HAP-1 (cell line): ENCODE measurements around the gene ZDHHC12.

Experiments used
- DNase-seq, 2 experiments: peaks; one replicate each; pipeline ENCODE4 v3.0.0-alpha.2; 2016 to 2020; ENCODE audit warnings: low spot score in 2 of 2
- H3K27me3 ChIP-seq: fragments of 250-450 bp; sonication (Bioruptor Pico); 2 replicates; pipeline ENCODE4 v1.5.1; 2020; ENCODE audit warnings: low read depth, mild to moderate bottlenecking, moderate library complexity
- H3K36me3 ChIP-seq: fragments of 250-450 bp; sonication (Bioruptor Pico); replicated peaks from 2 replicates; pipeline ENCODE4 v1.5.1; 2020; ENCODE audit warnings: mild to moderate bottlenecking
- H3K4me1 ChIP-seq: fragments of 250-450 bp; sonication (Bioruptor Pico); 2 replicates; pipeline ENCODE4 v1.5.1; 2020; ENCODE audit warnings: mild to moderate bottlenecking
- H3K4me3 ChIP-seq: fragments of 250-450 bp; sonication (Bioruptor Pico); 2 replicates; pipeline ENCODE4 v1.5.1; 2020; ENCODE audit warnings: mild to moderate bottlenecking, moderate library complexity
- H3K9me3 ChIP-seq: fragments of 250-450 bp; sonication (Bioruptor Pico); 2 replicates; pipeline ENCODE4 v1.5.1; 2020; ENCODE audit warnings: mild to moderate bottlenecking, moderate library complexity
- in situ Hi-C: fragments of 300-500 bp; cut with MboI; formaldehyde crosslinking; loops from 3 replicates; pipeline ENCODE4 v1.14.3; 2020; ENCODE audit warnings: low sequenced_read_pairs, inconsistent platforms, mixed read lengths

Gene ZDHHC12

DNA sequence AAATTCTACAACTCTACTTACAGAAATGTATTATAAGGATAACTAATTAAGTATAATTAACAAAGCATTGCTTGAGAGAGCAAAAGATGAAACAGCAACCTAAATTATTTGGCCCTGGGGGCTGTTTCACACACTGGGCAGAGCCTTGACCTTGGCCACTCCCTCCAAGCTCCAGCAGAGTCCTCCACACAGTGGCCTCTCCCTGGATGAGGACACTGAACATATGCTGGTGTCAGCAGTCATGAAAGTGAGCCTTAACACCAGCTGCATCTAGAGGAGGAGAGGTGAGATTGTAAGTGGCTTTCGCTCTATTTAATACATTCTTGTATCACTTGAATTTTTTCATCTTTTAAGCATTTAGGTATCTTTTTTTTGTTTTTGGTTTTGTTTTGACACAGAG is 23.3 kb upstream of the ZDHHC12 start:
- Histone ChIP-seq H3K36me3 (0 out of 2 replicates have a peak, but pooled peaks cover 3% of the 10 kb centered on the region), H3K27me3 (no peaks in the 10 kb centered on the region), H3K4me3 (no peak overlapping the region), H3K9me3 (no peaks in the 10 kb centered on the region), H3K4me1 (no peaks in the 10 kb centered on the region)
- no peak for DNase-seq
- in situ Hi-C loops: no loop called here

GRCh38 chr9:128743421-128743820 is 19.5 kb upstream of the ZDHHC12 start:
- no peaks in the 10 kb centered on the region for H3K4me1 ChIP-seq
- no peaks in the 10 kb centered on the region for H3K9me3 ChIP-seq
- no peaks in the 10 kb centered on the region; the same call in 1 of the 2 replicates for H3K36me3 ChIP-seq
- no peak for DNase-seq
- H3K4me3 ChIP-seq: no peak overlapping the region
- no peaks in the 10 kb centered on the region for H3K27me3 ChIP-seq
- in situ Hi-C loops: no loop called here

GRCh38 chr9:128742401-128742800 is 18.5 kb upstream of the ZDHHC12 start:
- Histone ChIP-seq H3K4me3 (no peak overlapping the region), H3K9me3 (no peaks in the 10 kb centered on the region), H3K36me3 (no peaks in the 10 kb centered on the region; the same call in 1 of the 2 replicates), H3K27me3 (no peaks in the 10 kb centered on the region), H3K4me1 (no peaks in the 10 kb centered on the region)
- in situ Hi-C loops: no loop called here
- no peak for DNase-seq

DNA sequence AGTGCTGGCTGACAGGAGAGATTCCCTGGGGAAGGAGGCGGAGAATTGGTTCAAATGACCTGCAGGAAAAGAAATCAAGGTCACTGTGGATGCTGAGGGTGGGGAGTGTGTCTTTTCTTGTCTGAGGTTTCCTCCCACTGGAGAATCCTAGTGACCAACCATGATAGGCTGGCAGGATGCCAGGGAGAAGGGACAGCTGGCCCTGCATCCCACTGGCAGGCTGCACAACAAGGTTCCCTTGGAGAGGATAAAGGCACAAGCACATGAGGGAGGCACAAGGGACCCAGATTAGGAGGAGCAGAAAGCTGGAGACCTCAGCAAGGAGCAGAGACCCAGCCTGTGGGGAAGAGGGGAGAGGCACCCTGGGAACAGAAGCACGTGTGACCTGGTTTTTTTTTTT is 11.4 kb upstream of the ZDHHC12 start:
- Histone ChIP-seq H3K9me3 (no peaks in the 10 kb centered on the region), H3K4me3 (no peak overlapping the region), H3K27me3 (no peaks in the 10 kb centered on the region), H3K36me3 (no peaks in the 10 kb centered on the region; the same call in 1 of the 2 replicates), H3K4me1 (no peaks in the 10 kb centered on the region)
- no peak for DNase-seq
- in situ Hi-C loops: loop anchor here (10.0 kb wide), 1 partner anchor 79 kb away; the partner anchor contains the start of gene ENDOG

DNA sequence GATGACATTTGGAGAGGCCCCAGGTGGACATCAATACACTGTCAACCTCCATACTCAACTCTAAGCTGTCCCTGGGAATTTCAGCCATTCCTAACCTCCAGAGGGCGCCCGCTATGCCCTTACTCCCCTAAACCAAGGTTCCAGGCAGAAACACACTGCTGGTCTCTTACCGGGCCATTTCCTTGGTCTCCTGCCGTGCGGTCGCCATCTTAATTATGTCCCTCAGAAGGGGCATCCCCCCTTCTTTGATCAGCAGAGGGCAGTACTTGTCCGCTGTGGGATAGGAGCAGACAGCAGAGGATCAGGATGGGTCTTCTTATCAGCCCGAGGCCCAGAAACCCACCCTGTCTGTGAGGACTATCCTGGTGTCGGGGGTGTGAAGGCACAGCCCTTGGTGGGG is 9.3 kb upstream of the ZDHHC12 start:
- H3K9me3 ChIP-seq: no peaks in the 10 kb centered on the region
- H3K4me1 ChIP-seq: no peaks in the 10 kb centered on the region
- in situ Hi-C loops: loop anchor here (5.0 to 10.0 kb wide), 2 partner anchors 82 to 194 kb away; partner anchors contain the start of gene ENDOG
- no peak overlapping the region for H3K4me3 ChIP-seq
- H3K36me3 ChIP-seq: no peaks in the 10 kb centered on the region; the same call in 1 of the 2 replicates
- no peaks in the 10 kb centered on the region for H3K27me3 ChIP-seq
- peak; percentile 91 to 93 for DNase-seq

DNA sequence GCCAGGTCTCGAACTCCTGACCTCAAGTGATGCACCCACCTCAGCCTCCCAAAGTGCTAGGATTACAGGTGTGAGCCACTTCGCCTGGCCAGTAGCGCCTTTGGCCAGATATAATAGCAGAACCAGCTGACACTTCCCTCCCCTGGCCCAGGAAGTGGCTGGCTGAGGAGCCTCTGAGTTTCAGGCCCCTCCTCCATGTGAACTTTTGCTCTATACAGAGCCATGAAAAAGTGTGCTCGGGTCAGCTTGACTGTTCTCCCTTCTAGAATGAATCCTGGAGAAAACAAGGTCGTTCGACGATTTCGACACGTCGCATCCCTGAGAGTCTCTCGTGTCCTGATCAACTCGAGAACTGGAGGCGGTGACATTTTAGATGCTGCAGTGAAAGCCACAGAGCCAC is 8.6 kb upstream of the ZDHHC12 start:
- H3K9me3 ChIP-seq: no peaks in the 10 kb centered on the region
- no peaks in the 10 kb centered on the region for H3K27me3 ChIP-seq
- no peak overlapping the region for H3K4me3 ChIP-seq
- no peak for DNase-seq
- no peaks in the 10 kb centered on the region; the same call in 1 of the 2 replicates for H3K36me3 ChIP-seq
- no peaks in the 10 kb centered on the region for H3K4me1 ChIP-seq
- in situ Hi-C loops: loop anchor here (5.0 to 10.0 kb wide), 2 partner anchors 82 to 195 kb away; partner anchors contain the start of gene ENDOG

DNA sequence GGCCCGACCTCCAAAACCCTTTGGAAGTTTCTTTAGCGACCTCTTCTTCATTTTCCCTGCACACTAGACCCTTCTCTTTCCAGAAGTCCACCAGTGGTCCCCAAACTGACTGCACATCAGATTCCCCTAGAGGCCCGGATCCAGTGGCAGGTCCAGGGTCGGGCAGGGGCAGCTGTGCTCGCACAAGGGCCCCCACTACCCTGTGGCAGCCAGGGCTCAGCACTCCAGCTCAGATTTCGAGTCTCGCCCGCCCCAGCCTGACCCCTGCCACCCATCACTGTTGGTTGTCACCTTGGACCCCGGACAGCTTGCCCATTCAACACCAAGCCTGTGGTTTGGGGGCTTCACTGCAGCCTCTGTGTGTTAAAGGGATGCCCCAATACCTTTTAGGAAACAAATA is 7.8 kb upstream of the ZDHHC12 start:
- no peak for DNase-seq
- H3K36me3 ChIP-seq: no peaks in the 10 kb centered on the region; the same call in 1 of the 2 replicates
- H3K4me1 ChIP-seq: no peaks in the 10 kb centered on the region
- no peaks in the 10 kb centered on the region for H3K9me3 ChIP-seq
- in situ Hi-C loops: loop anchor here (5.0 to 10.0 kb wide), 2 partner anchors 83 to 196 kb away; partner anchors contain the start of gene ENDOG
- no peaks in the 10 kb centered on the region for H3K27me3 ChIP-seq
- H3K4me3 ChIP-seq: no peak overlapping the region

DNA sequence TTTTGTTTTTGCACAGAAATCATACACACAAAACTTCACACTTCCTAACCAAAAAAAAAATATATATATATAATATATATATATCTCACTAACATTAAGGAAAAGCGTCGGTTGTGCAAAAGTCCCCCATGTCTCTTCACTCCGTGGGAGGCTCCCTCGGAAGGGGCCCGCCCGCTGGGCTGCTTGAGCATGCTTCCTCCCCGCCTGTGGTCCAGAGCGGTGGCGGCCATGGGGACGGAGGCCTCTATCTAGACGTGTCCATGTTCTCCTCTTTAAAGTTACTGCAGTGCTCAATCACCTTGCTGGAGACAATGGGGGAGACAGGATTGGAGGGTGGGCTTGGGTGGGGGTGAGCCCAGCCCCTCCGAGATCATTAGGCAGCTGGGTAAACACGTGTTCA is 7.2 kb upstream of the ZDHHC12 start:
- Histone ChIP-seq H3K4me1 (no peaks in the 10 kb centered on the region), H3K27me3 (no peaks in the 10 kb centered on the region), H3K4me3 (no peak overlapping the region), H3K36me3 (no peaks in the 10 kb centered on the region; the same call in 1 of the 2 replicates), H3K9me3 (no peaks in the 10 kb centered on the region)
- in situ Hi-C loops: loop anchor here (5.0 to 10.0 kb wide), 2 partner anchors 84 to 196 kb away; partner anchors contain the start of gene ENDOG
- DNase-seq: no peak

- DNase-seq: no peak
- H3K4me1 ChIP-seq: no peaks in the 10 kb centered on the region
- in situ Hi-C loops: loop anchor here (5.0 to 10.0 kb wide), 2 partner anchors 85 to 197 kb away; partner anchors contain the start of gene ENDOG
- H3K9me3 ChIP-seq: no peaks in the 10 kb centered on the region
- H3K4me3 ChIP-seq: no peak overlapping the region
- H3K27me3 ChIP-seq: no peaks in the 10 kb centered on the region
- no peaks in the 10 kb centered on the region; the same call in 1 of the 2 replicates for H3K36me3 ChIP-seq
These were observed 6.0 kb upstream of the ZDHHC12 start for GRCh38 chr9:128729766-128730517.

DNA sequence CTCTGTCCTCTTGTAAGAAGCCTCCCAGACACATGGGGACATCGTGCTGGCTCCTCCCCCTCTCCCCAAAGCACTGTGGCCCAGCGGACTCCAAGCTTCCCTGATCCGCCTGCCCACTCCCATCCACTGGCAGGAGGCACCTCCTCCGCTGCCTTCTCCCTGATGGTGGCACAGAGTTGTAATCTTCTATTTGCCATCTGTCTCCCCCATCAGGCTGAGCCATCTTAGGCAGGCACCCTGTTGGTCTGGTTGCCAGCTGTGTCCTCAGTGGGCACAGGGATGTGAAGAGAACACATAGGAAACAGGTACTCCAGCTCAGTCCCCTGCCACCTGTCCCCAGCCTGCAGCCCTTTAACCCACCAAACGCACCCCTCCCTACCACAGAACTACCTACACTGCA is 5.4 kb upstream of the ZDHHC12 start:
- Histone ChIP-seq H3K36me3 (no peaks in the 10 kb centered on the region; the same call in 1 of the 2 replicates), H3K27me3 (no peaks in the 10 kb centered on the region), H3K4me3 (no peak overlapping the region), H3K4me1 (peaks cover 4% of the 10 kb centered on the region), H3K9me3 (no peaks in the 10 kb centered on the region)
- no peak for DNase-seq
- in situ Hi-C loops: no loop called here

DNA sequence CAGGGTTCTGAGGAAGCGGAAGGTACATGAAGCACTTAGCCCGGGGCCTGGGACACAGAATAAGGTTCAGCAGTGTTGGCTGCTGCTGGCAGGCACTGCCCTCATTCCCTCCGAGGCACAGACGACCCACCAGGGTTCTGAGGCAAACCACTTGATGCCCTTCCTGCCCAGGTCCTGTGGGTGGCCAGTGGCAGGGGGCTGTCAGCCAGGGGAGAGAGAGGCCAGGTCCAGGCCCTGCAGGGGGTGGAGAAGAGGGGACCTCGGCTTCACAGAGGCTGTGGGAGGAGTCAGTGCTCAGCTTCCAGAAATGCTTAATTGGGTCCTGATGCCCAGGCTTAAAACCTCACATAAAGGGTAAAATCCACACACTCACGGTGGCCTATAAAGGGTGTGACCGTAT is 4.4 kb upstream of the ZDHHC12 start:
- H3K27me3 ChIP-seq: no peaks in the 10 kb centered on the region
- no peaks in the 10 kb centered on the region for H3K9me3 ChIP-seq
- in situ Hi-C loops: no loop called here
- H3K4me3 ChIP-seq: no peak overlapping the region
- peaks cover 3% of the 10 kb centered on the region; the same call in 1 of the 2 replicates for H3K36me3 ChIP-seq
- DNase-seq: no peak
- H3K4me1 ChIP-seq: peaks cover 7% of the 10 kb centered on the region

DNA sequence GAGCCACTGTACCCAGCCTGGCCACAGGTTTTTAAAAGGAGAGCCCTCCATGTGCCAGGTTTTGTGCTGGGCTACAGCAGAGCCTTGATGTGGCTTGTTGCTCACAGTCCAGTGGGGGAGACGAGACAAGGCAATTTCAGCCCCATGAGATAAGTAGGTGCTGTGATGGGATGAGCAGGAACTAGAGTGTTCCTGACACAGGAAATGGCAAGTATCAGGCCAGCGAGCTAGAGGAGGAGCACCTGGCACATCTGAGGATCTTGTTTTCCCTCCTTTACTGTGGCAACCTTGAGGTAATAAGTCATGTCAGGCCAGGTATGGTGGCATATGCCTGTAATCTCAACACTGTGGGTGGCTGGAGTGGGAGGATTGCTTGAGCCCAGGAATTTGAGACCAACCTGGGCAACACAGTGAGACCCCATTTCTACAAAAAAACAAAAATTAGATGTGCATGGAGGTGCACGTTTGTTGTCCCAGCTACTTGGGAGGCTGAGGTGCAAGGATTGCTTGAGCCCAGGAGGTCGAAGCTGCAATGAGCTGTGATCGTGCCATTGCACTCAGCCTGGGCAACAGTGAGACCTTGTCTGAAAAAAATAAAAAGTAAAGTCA is 3.8 kb upstream of the ZDHHC12 start:
- Histone ChIP-seq H3K27me3 (no peaks in the 10 kb centered on the region), H3K4me1 (peaks cover 12% of the 10 kb centered on the region), H3K4me3 (no peak overlapping the region), H3K36me3 (peaks cover 3% of the 10 kb centered on the region; the same call in 1 of the 2 replicates), H3K9me3 (no peaks in the 10 kb centered on the region)
- DNase-seq: no peak
- in situ Hi-C loops: no loop called here

- in situ Hi-C loops: no loop called here
- Histone ChIP-seq H3K27me3 (no peaks in the 10 kb centered on the region), H3K4me1 (peaks cover 12% of the 10 kb centered on the region), H3K36me3 (peaks cover 24% of the 10 kb centered on the region), H3K9me3 (no peaks in the 10 kb centered on the region), H3K4me3 (peak overlapping the region; percentile 86)
- DNase-seq: peak; percentile 65 to 92
These were observed 851 bp upstream of the ZDHHC12 start for GRCh38 chr9:128724744-128725211.
